HepG2 (cell line): ENCODE data around the gene MEG3. TPM values are rescaled to one million over a fixed set of nuclear protein-coding genes. Genes with fewer than 3 reads are reported as not detected.

Experiments used
- ATAC-seq: fragments of 200-7000 bp; cut with Tn5 transposase; 3 replicates; pipeline ENCODE4 v1.9.1; 2020; ENCODE audit warnings: mild to moderate bottlenecking, moderate library complexity
- BruUV-seq: library from RNA; stranded (reverse); fragments of 400-500 nt; replicated peaks from 2 replicates; lab custom pipeline; 2021; lab: Mats Ljungman, UMichigan
- CTCF ChIA-PET: fragments of 300-600 bp; formaldehyde crosslinking; extraction: SDS; loops from one replicate; lab custom pipeline; 2021; ENCODE audit warnings: low total read pairs, inconsistent platforms, low intra/inter-chr PET ratio; lab: Yijun Ruan, JAX
- POLR2A ChIA-PET: fragments of 350-600 bp; sonication (Branson Sonifier 250); formaldehyde crosslinking; loops from one replicate; lab custom pipeline; 2020; ENCODE audit warnings: antibody characterized with exemption, inconsistent platforms; lab: Yijun Ruan, JAX
- DNase-seq: peaks from one replicate; pipeline ENCODE4 v3.0.0-alpha.2; 2015; ENCODE audit warnings: low spot score
- FAIRE-seq: peaks from 3 replicates; lab custom pipeline; 2011; peaks lifted over from hg19 to GRCh38; lab: Jason Lieb, UNC
- H2AFZ ChIP-seq: one replicate; pipeline ENCODE4 v1.6.1; 2011; ENCODE audit warnings: low read length, inconsistent platforms
- H3K27ac ChIP-seq: fragments of 300-600 bp; 3 replicates; pipeline ENCODE4 v1.8.0; 2011; ENCODE audit warnings: mixed run types, mild to moderate bottlenecking, mixed read lengths, low read length, inconsistent platforms; ENCODE audit not compliant: insufficient read depth; ENCODE audit errors: extremely low read length
- H3K27me3 ChIP-seq, 2 experiments: fragments of 200-600 bp in 1 of 2; 2 replicates in 1 of 2; 3 replicates in 1 of 2; pipeline versions ENCODE4 v1.6.0 to v1.8.0; 2011; ENCODE audit warnings: low read length in 2 of 2, mild to moderate bottlenecking in 2 of 2, moderate library complexity in 2 of 2, inconsistent platforms in 1 of 2; ENCODE audit not compliant: insufficient read depth in 2 of 2, control insufficient read depth in 1 of 2
- H3K36me3 ChIP-seq, 2 experiments: fragments of 200-600 bp in 1 of 2; replicated peaks in 1 of 2; 2 replicates in 1 of 2; 3 replicates in 1 of 2; pipeline versions ENCODE4 v1.5.1 to v1.8.0; 2011; ENCODE audit warnings: low read length in 2 of 2, inconsistent platforms in 1 of 2; ENCODE audit not compliant: insufficient read depth in 2 of 2, control insufficient read depth in 1 of 2
- H3K4me1 ChIP-seq: 2 replicates; pipeline ENCODE4 v1.5.1; 2012; ENCODE audit warnings: low read length, inconsistent platforms; ENCODE audit not compliant: insufficient read depth
- H3K4me2 ChIP-seq: 2 replicates; pipeline ENCODE4 v1.6.0; 2011; ENCODE audit warnings: low read depth, low read length, inconsistent platforms
- H3K4me3 ChIP-seq, 3 experiments: fragments of 200-600 bp in 1 of 3; sonication (generic), shearing (Covaris generic) in 1 of 3; replicated peaks in 1 of 3; 2 replicates each; pipeline ENCODE4 v1.5.1; 2011 to 2016; ENCODE audit warnings: low read length in 3 of 3, inconsistent platforms in 2 of 3, low read depth in 2 of 3, mild to moderate bottlenecking in 2 of 3, control low read depth in 1 of 3, mixed read lengths in 1 of 3; ENCODE audit not compliant: insufficient read depth in 1 of 3
- H3K79me2 ChIP-seq: one replicate; pipeline ENCODE4 v1.6.1; 2011; ENCODE audit warnings: low read length, inconsistent platforms; ENCODE audit not compliant: insufficient read depth
- H3K9ac ChIP-seq: 2 replicates; pipeline ENCODE4 v1.6.0; 2011; ENCODE audit warnings: mild to moderate bottlenecking, low read depth, low read length, inconsistent platforms; ENCODE audit not compliant: insufficient read depth
- H3K9me3 ChIP-seq: 2 replicates; pipeline ENCODE4 v1.5.1; 2012; ENCODE audit warnings: mild to moderate bottlenecking, low read length
- H4K20me1 ChIP-seq: 2 replicates; pipeline ENCODE4 v1.6.0; 2011; ENCODE audit warnings: inconsistent platforms, mild to moderate bottlenecking, low read length, moderate library complexity; ENCODE audit not compliant: insufficient read depth
- MIXL1 ChIP-seq: IDR thresholded peaks from 2 replicates; pipeline ENCODE4 v1.6.1; 2016
- NFE2L2 ChIP-seq: fragments of 150-350 bp; IDR thresholded peaks from 2 replicates; pipeline ENCODE4 v1.6.1; 2014; ENCODE audit warnings: low read length
- PLSCR1 ChIP-seq: sonication (generic); formaldehyde crosslinking; IDR thresholded peaks from 2 replicates; pipeline ENCODE4 v1.5.0; 2020; ENCODE audit warnings: missing genetic modification reagents, mild to moderate bottlenecking, borderline replicate concordance
- SRSF9 ChIP-seq: fragments of 200-400 bp; formaldehyde crosslinking; IDR thresholded peaks from 2 replicates; pipeline ENCODE4 v1.6.1; 2018; ENCODE audit warnings: borderline replicate concordance, mild to moderate bottlenecking, low read depth, low read length; ENCODE audit not compliant: insufficient read depth, poor library complexity, severe bottlenecking
- ZBTB34 ChIP-seq: sonication (generic); formaldehyde crosslinking; IDR thresholded peaks from 2 replicates; pipeline ENCODE4 v1.8.0; 2022; ENCODE audit warnings: mild to moderate bottlenecking, missing genetic modification reagents
- ZBTB38 ChIP-seq: sonication (generic); formaldehyde crosslinking; IDR thresholded peaks from 2 replicates; pipeline ENCODE4 v1.5.1; 2020; ENCODE audit warnings: mild to moderate bottlenecking, missing genetic modification reagents
- ZMAT3 ChIP-seq: sonication (generic); formaldehyde crosslinking; conservative IDR thresholded peaks from 2 replicates; pipeline ENCODE4 v1.7.0; 2021; ENCODE audit warnings: missing genetic modification reagents
- ZNF142 ChIP-seq: sonication (generic); formaldehyde crosslinking; IDR thresholded peaks from 2 replicates; pipeline ENCODE4 v1.4.0; 2020; ENCODE audit warnings: missing genetic modification reagents
- ZNF224 ChIP-seq: sonication (generic); formaldehyde crosslinking; IDR thresholded peaks from 2 replicates; pipeline ENCODE4 v1.5.0; 2020; ENCODE audit warnings: mild to moderate bottlenecking, missing genetic modification reagents
- ZNF276 ChIP-seq: sonication (generic); formaldehyde crosslinking; IDR thresholded peaks from 2 replicates; pipeline ENCODE4 v1.4.0; 2020; ENCODE audit warnings: mild to moderate bottlenecking, low read depth, missing genetic modification reagents
- ZNF282 ChIP-seq: fragments of 450-650 bp; IDR thresholded peaks from 2 replicates; pipeline ENCODE4 v1.6.1; 2018; ENCODE audit not compliant: partially characterized antibody
- ZNF678 ChIP-seq: sonication (generic); formaldehyde crosslinking; IDR thresholded peaks from 2 replicates; pipeline ENCODE4 v1.4.0; 2020; ENCODE audit warnings: mild to moderate bottlenecking, missing genetic modification reagents
- ZNF768 ChIP-seq: sonication (generic); formaldehyde crosslinking; IDR thresholded peaks from 2 replicates; pipeline ENCODE4 v1.4.0; 2020; ENCODE audit warnings: missing genetic modification reagents
- ZNF788 ChIP-seq: sonication (generic); formaldehyde crosslinking; IDR thresholded peaks from 2 replicates; pipeline ENCODE4 v1.5.0; 2020; ENCODE audit warnings: mild to moderate bottlenecking, missing genetic modification reagents, borderline replicate concordance
- WGBS: methylation state at CpG from one replicate; pipeline ENCODE4 v1.1.6; 2017; ENCODE audit warnings: low lambda C conversion rate; 5-methylcytosine and 5-hydroxymethylcytosine counted together
- in situ Hi-C: cut with HindIII; loops from 2 replicates; pipeline ENCODE4 v1.10.0; 2017; ENCODE audit warnings: low pct_unique_long_range_greater_than_20kb; ENCODE audit not compliant: extremely low pct_ligation_motif_present
- intact Hi-C: fragments of 100-400 bp; cut with micrococcal nuclease; formaldehyde crosslinking; loops from one replicate; pipeline ENCODE4 v1.10.0; 2022; ENCODE audit not compliant: unreplicated experiment
- polyA plus RNA-seq, 8 experiments: library from polyadenylated mRNA; depleted of rRNA in 3 of 8; stranded (reverse) in 7 of 8; unstranded in 1 of 8; fragments of >200 nt; fragmentation: Illumina TruSeq in 4 of 8; extraction: Trizol in 4 of 8; gene quantifications; 2 replicates each; pipeline versions ENCODE4 v1.2.1 to v1.2.3, GENCODE V29; 2011 to 2016; ENCODE audit warnings: low read depth in 4 of 8, missing spikeins in 1 of 8, mixed read lengths in 1 of 8; ENCODE audit not compliant: insufficient read depth in 1 of 8
- total RNA-seq, 5 experiments: library from RNA; depleted of rRNA; stranded (reverse); fragments of >200 nt; fragmentation: Illumina TruSeq; extraction: Trizol; gene quantifications; 2 replicates each; pipeline ENCODE4 v1.2.3, GENCODE V29; 2016; ENCODE audit warnings: low read depth in 1 of 5

MEG3 gene
- total and polyA plus RNA-seq, 2 of the 13 experiments (the other 11 are each of a cell fraction or from before 2014, with no cell fraction given): 0.17 TPM; not detected in 1

- no peak for FAIRE-seq
- WGBS: 74% methylated on average over 29 of the region's 38 CpGs
- ATAC-seq: no peak
- BruUV-seq: no TSS peak
- Histone ChIP-seq H2AFZ (no peak overlapping the region), H3K4me2 (no peak overlapping the region), H3K4me1 (peaks cover 19% of the 10 kb centered on the region), H3K36me3 (no peaks in the 10 kb centered on the region), H3K9me3 (no peaks in the 10 kb centered on the region), H3K79me2 (no peaks in the 10 kb centered on the region), H3K27ac (no peak overlapping the region), H3K4me3 (no peak overlapping the region), H3K9ac (no peak overlapping the region), H3K27me3 (peaks cover 1 to 20% of the 10 kb centered on the region in 2 experiments; a peak in 4 of 5 replicates), H4K20me1 (no peaks in the 10 kb centered on the region)
- in situ Hi-C loops: no loop called here
- no peak for TF ChIP-seq ZNF282
- TF ChIP-seq ZNF224 (CRISPR knock-in tag): no peak
- no peak for TF ChIP-seq ZNF788 (CRISPR knock-in tag)
- no peak for TF ChIP-seq ZMAT3 (CRISPR knock-in tag)
- no peak for TF ChIP-seq NFE2L2
- TF ChIP-seq ZBTB38 (CRISPR knock-in tag): no peak
- no peak for TF ChIP-seq SRSF9
- TF ChIP-seq MIXL1 (CRISPR knock-in tag): no peak
- no peak for TF ChIP-seq ZNF142 (CRISPR knock-in tag)
- no peak for TF ChIP-seq ZNF276 (CRISPR knock-in tag)
- no peak for TF ChIP-seq ZNF768 (CRISPR knock-in tag)
- no peak for TF ChIP-seq ZNF678 (CRISPR knock-in tag)
- TF ChIP-seq PLSCR1 (CRISPR knock-in tag): no peak
- TF ChIP-seq ZBTB34 (CRISPR knock-in tag): no peak
- intact Hi-C loops: no loop called here
- CTCF ChIA-PET: no interaction called here
- POLR2A ChIA-PET: no interaction called here
- DNase-seq: no peak
Measured at GRCh38 chr14:100881211-100882025, 55.5 kb downstream of the MEG3 start.
